Astrocyte (in vitro differentiated cells and primary cell): Measurements from ENCODE around the gene NEAT1. TPM values are rescaled to one million over a fixed set of nuclear protein-coding genes. Genes with fewer than 3 reads are reported as not detected.

Experiments
- DNase-seq: peaks from one replicate; pipeline ENCODE4 v3.0.0-alpha.2; 2010; ENCODE audit warnings: low read depth
- FAIRE-seq: peaks from 2 replicates; lab custom pipeline; 2011; peaks lifted over from hg19 to GRCh38; lab: Jason Lieb, UNC
- H2AFZ ChIP-seq: 2 replicates; pipeline ENCODE4 v1.6.0; 2012; ENCODE audit warnings: low read depth, low read length, inconsistent platforms
- H3K27ac ChIP-seq: 2 replicates; pipeline ENCODE4 v1.5.1; 2011; ENCODE audit warnings: low read depth, low read length, inconsistent platforms
- H3K27me3 ChIP-seq: 2 replicates; pipeline ENCODE4 v1.6.0; 2011; ENCODE audit warnings: low read length, inconsistent platforms; ENCODE audit not compliant: insufficient read depth
- H3K36me3 ChIP-seq: 2 replicates; pipeline ENCODE4 v1.5.1; 2011; ENCODE audit warnings: low read length, inconsistent platforms; ENCODE audit not compliant: insufficient read depth
- H3K4me1 ChIP-seq: 2 replicates; pipeline ENCODE4 v1.5.1; 2011; ENCODE audit warnings: low read length, inconsistent platforms; ENCODE audit not compliant: insufficient read depth
- H3K4me2 ChIP-seq: 2 replicates; pipeline ENCODE4 v1.6.0; 2012; ENCODE audit warnings: low read length, inconsistent platforms
- H3K4me3 ChIP-seq: 2 replicates; pipeline ENCODE4 v1.5.1; 2011; ENCODE audit warnings: low read depth, mild to moderate bottlenecking, low read length, inconsistent platforms; ENCODE audit not compliant: insufficient read depth
- H3K79me2 ChIP-seq: 2 replicates; pipeline ENCODE4 v1.6.0; 2012; ENCODE audit warnings: mild to moderate bottlenecking, low read length, inconsistent platforms; ENCODE audit not compliant: insufficient read depth
- H3K9ac ChIP-seq: 2 replicates; pipeline ENCODE4 v1.6.0; 2012; ENCODE audit warnings: mild to moderate bottlenecking, low read length, inconsistent platforms
- H3K9me3 ChIP-seq: 2 replicates; pipeline ENCODE4 v1.5.1; 2012; ENCODE audit warnings: low read depth, mild to moderate bottlenecking, low read length, inconsistent platforms; ENCODE audit not compliant: insufficient read depth
- H4K20me1 ChIP-seq: 2 replicates; pipeline ENCODE4 v1.6.0; 2012; ENCODE audit warnings: low read length, inconsistent platforms; ENCODE audit not compliant: insufficient read depth
- H3K27ac Mint-ChIP-seq: one replicate; pipeline ENCODE4 v1.8.0; 2021; ENCODE audit warnings: mild to moderate bottlenecking, mixed read lengths; ENCODE audit not compliant: unreplicated experiment
- H3K27me3 Mint-ChIP-seq: one replicate; pipeline ENCODE4 v1.8.0; 2021; ENCODE audit warnings: low read depth, mixed read lengths; ENCODE audit not compliant: unreplicated experiment
- H3K36me3 Mint-ChIP-seq: one replicate; pipeline ENCODE4 v1.8.0; 2021; ENCODE audit warnings: low read depth, mixed read lengths; ENCODE audit not compliant: unreplicated experiment
- H3K4me1 Mint-ChIP-seq: one replicate; pipeline ENCODE4 v1.8.0; 2021; ENCODE audit warnings: low read depth, mixed read lengths; ENCODE audit not compliant: unreplicated experiment
- H3K4me3 Mint-ChIP-seq: one replicate; pipeline ENCODE4 v1.8.0; 2021; ENCODE audit warnings: mild to moderate bottlenecking, moderate library complexity, mixed read lengths; ENCODE audit not compliant: unreplicated experiment
- H3K9me3 Mint-ChIP-seq: one replicate; pipeline ENCODE4 v1.8.0; 2021; ENCODE audit warnings: mild to moderate bottlenecking, mixed read lengths; ENCODE audit not compliant: unreplicated experiment
- EZH2 ChIP-seq: IDR thresholded peaks from 2 replicates; pipeline ENCODE4 v1.6.1; 2012; ENCODE audit warnings: mild to moderate bottlenecking, low read length, inconsistent platforms; ENCODE audit not compliant: insufficient read depth
- total RNA-seq: library from RNA; stranded (reverse); gene quantifications from 2 replicates; pipeline ENCODE4 v1.2.1, GENCODE V29; 2021
- TF ChIP-seq, protein P1 (sequence below): IDR thresholded peaks from 2 replicates; pipeline ENCODE4 v1.5.1; 2011; ENCODE audit warnings: low read depth, mild to moderate bottlenecking, inconsistent platforms, low read length, moderate library complexity; ENCODE audit not compliant: insufficient read depth

The NEAT1 gene
- total RNA-seq, 1 donor from 2014 or later = 317 TPM

DNA sequence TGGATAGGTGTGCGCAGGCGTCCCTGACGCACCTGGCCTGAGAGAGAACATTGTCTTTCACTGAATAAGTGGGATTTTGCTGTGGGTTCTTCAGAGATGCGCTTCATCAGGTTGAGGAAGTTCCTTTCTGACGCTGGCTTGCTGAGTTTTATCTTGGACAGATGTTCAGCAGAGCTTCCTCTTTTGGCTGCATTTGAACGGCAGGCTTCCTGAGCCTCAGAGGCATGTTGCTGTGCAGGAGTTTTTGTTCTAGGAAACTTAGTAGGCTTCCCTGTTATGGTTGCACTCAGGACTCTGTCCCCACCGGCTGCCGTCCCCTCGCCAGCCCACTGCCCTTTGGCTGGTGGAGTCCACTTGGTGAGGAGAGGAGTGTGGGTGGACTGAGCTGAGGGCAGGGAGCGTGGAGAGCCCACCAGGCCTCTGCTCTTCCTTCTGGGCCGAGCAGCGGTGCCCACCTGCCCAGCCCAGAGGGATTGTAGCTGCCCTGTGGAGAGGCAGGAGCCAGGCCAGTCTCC, 18.9 kb upstream of the NEAT1 start:
- no peaks in the 10 kb centered on the region for H3K9me3 Mint-ChIP-seq
- Histone ChIP-seq H3K79me2 (peaks cover 6% of the 10 kb centered on the region), H3K4me2 (no peak overlapping the region), H3K4me1 (no peaks in the 10 kb centered on the region), H3K4me3 (no peak overlapping the region), H3K27me3 (no peaks in the 10 kb centered on the region), H4K20me1 (peaks cover 16% of the 10 kb centered on the region), H3K9ac (no peak overlapping the region), H2AFZ (no peak overlapping the region), H3K9me3 (no peaks in the 10 kb centered on the region), H3K36me3 (peaks cover 14% of the 10 kb centered on the region), H3K27ac (no peak overlapping the region)
- H3K4me3 Mint-ChIP-seq = no peak overlapping the region
- H3K27me3 Mint-ChIP-seq = no peaks in the 10 kb centered on the region
- TF ChIP-seq, protein P1, sequence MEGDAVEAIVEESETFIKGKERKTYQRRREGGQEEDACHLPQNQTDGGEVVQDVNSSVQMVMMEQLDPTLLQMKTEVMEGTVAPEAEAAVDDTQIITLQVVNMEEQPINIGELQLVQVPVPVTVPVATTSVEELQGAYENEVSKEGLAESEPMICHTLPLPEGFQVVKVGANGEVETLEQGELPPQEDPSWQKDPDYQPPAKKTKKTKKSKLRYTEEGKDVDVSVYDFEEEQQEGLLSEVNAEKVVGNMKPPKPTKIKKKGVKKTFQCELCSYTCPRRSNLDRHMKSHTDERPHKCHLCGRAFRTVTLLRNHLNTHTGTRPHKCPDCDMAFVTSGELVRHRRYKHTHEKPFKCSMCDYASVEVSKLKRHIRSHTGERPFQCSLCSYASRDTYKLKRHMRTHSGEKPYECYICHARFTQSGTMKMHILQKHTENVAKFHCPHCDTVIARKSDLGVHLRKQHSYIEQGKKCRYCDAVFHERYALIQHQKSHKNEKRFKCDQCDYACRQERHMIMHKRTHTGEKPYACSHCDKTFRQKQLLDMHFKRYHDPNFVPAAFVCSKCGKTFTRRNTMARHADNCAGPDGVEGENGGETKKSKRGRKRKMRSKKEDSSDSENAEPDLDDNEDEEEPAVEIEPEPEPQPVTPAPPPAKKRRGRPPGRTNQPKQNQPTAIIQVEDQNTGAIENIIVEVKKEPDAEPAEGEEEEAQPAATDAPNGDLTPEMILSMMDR = no peak
- TF ChIP-seq EZH2 = no peak
- H3K4me1 Mint-ChIP-seq = peaks cover 5% of the 10 kb centered on the region
- DNase-seq (no peak), FAIRE-seq (no peak)
- peaks cover 10% of the 10 kb centered on the region for H3K36me3 Mint-ChIP-seq
- H3K27ac Mint-ChIP-seq = peak overlapping the region; percentile 27

DNA sequence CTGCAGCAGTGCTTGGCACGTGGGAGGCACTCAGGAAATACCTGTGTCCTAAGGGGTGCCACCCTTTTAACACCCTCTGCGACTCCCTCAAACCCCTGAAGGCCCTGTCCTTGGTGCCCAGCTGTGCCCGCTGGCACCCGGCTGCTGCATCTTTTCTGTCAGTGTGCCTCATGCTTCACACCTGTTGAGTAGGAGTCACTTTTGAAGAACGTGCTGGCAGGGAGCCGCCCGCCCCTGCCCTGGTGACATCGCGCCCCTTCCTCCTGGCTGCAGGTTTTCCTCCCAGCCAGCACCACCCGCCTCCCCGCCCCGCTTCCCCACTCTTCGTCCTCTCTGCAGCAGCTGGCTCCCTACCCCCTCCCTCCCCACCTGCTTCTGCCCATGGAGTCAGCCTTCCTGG, 18.4 kb upstream of the NEAT1 start:
- Histone ChIP-seq H3K79me2 (peaks cover 6% of the 10 kb centered on the region), H3K4me2 (no peak overlapping the region), H3K4me1 (no peaks in the 10 kb centered on the region), H3K9me3 (no peaks in the 10 kb centered on the region), H3K9ac (no peak overlapping the region), H2AFZ (no peak overlapping the region), H3K27me3 (no peaks in the 10 kb centered on the region), H3K4me3 (no peak overlapping the region), H3K27ac (no peak overlapping the region), H4K20me1 (peaks cover 16% of the 10 kb centered on the region), H3K36me3 (peaks cover 14% of the 10 kb centered on the region)
- Mint-ChIP-seq H3K36me3 (peaks cover 13% of the 10 kb centered on the region), H3K4me1 (peaks cover 5% of the 10 kb centered on the region), H3K27me3 (no peaks in the 10 kb centered on the region), H3K27ac (peak overlapping the region; percentile 34), H3K9me3 (no peaks in the 10 kb centered on the region), H3K4me3 (no peak overlapping the region)
- DNase-seq = no peak
- FAIRE-seq = no peak
- TF ChIP-seq, protein P1 = no peak
- TF ChIP-seq EZH2 = no peak

DNA sequence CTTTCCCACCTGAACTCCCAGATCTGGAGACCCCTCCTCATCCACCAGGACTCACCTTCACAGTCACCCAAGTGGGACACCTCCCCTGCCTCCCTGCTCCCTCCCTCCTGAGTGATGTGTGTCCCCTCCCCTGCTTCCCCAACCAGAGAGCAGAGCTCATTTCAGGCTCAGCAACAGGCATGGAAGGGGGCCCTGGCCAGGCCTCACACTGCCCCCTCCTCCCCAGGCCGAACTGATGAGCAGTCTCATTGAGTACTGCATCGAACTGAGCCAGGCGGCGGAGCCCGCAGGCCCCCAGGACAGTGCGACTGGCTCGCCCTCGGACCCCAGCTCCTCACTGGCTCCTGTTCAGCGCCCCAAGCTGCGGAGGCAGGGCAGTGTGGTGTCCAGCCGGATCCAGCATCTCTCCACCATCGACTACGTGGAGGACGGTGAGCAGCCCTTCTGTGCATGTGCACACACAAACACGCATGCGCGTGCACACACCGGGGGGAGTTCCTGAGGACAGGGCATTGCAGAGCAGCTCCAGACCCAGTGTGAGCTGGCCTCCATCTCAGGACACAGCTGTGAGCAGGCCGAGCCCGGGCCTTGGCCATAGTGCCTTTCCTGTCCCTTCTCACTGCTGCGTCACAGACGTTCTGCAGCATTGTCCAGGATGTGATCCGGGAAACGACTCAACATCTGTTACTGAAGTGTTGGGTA, 17.8 kb upstream of the NEAT1 start:
- peak overlapping the region; percentile 62 for H3K27ac Mint-ChIP-seq
- H3K9me3 Mint-ChIP-seq = no peaks in the 10 kb centered on the region
- H3K36me3 Mint-ChIP-seq = peaks cover 14% of the 10 kb centered on the region
- Histone ChIP-seq H3K36me3 (peaks cover 16% of the 10 kb centered on the region), H3K27me3 (no peaks in the 10 kb centered on the region), H3K79me2 (peaks cover 6% of the 10 kb centered on the region), H2AFZ (no peak overlapping the region), H4K20me1 (peaks cover 11% of the 10 kb centered on the region), H3K4me3 (no peak overlapping the region), H3K4me1 (no peaks in the 10 kb centered on the region), H3K4me2 (no peak overlapping the region), H3K9ac (no peak overlapping the region), H3K9me3 (no peaks in the 10 kb centered on the region), H3K27ac (no peak overlapping the region)
- no peak overlapping the region for H3K4me3 Mint-ChIP-seq
- no peak for DNase-seq
- FAIRE-seq = no peak
- H3K27me3 Mint-ChIP-seq = no peaks in the 10 kb centered on the region
- H3K4me1 Mint-ChIP-seq = peaks cover 5% of the 10 kb centered on the region
- TF ChIP-seq, protein P1 = no peak
- TF ChIP-seq EZH2 = no peak
